Liver (tissue), 9 donors: Measurements from ENCODE around the gene TMEM184C. TPM values are rescaled to one million over a fixed set of nuclear protein-coding genes. Genes with fewer than 3 reads are reported as not detected.

Source experiments
- DNase-seq: peaks from one replicate; pipeline ENCODE4 v3.0.0-alpha.2; 2017; ENCODE audit warnings: low spot score
- H3K27ac ChIP-seq, 2 donors: one replicate each; pipeline ENCODE4 v1.7.0; 2013; ENCODE audit warnings: inconsistent platforms in 2 of 2, low read length in 2 of 2, control low read depth in 1 of 2, low read depth in 1 of 2, mild to moderate bottlenecking in 1 of 2
- H3K27me3 ChIP-seq, 4 donors: one replicate each; pipeline versions ENCODE4 v1.6.1 to v1.7.0; 2013; ENCODE audit warnings: low read length in 3 of 4, inconsistent platforms in 1 of 4, mild to moderate bottlenecking in 1 of 4, moderate library complexity in 1 of 4; ENCODE audit not compliant: control insufficient read depth in 4 of 4, insufficient read depth in 4 of 4
- H3K36me3 ChIP-seq, 4 donors: one replicate each; pipeline versions ENCODE4 v1.6.1 to v1.7.0; 2013; ENCODE audit warnings: low read length in 3 of 4, mild to moderate bottlenecking in 3 of 4, low read depth in 1 of 4, moderate library complexity in 1 of 4; ENCODE audit not compliant: control insufficient read depth in 4 of 4, insufficient read depth in 3 of 4
- H3K4me1 ChIP-seq, 4 donors: one replicate each; pipeline versions ENCODE4 v1.6.1 to v1.7.0; 2013; ENCODE audit warnings: low read length in 3 of 4, mild to moderate bottlenecking in 3 of 4, moderate library complexity in 1 of 4; ENCODE audit not compliant: control insufficient read depth in 4 of 4, insufficient read depth in 4 of 4
- H3K4me3 ChIP-seq, 3 donors: one replicate each; pipeline versions ENCODE4 v1.6.1 to v1.7.0; 2013; ENCODE audit warnings: low read length in 3 of 3, control low read depth in 1 of 3, low read depth in 1 of 3, mild to moderate bottlenecking in 1 of 3
- H3K9ac ChIP-seq, 2 donors: one replicate each; pipeline ENCODE4 v1.7.0; 2013; ENCODE audit warnings: low read length in 2 of 2, mild to moderate bottlenecking in 2 of 2, moderate library complexity in 2 of 2, control low read depth in 1 of 2, low read depth in 1 of 2
- H3K9me3 ChIP-seq, 4 donors: one replicate each; pipeline versions ENCODE4 v1.6.1 to v1.7.0; 2013; ENCODE audit warnings: low read length in 3 of 4; ENCODE audit not compliant: control insufficient read depth in 4 of 4
- EGR1 ChIP-seq, 2 donors: IDR thresholded peaks; 2 replicates each; pipeline ENCODE4 v1.6.1; 2016 to 2018; ENCODE audit warnings: antibody characterized with exemption in 2 of 2, low read depth in 2 of 2
- FOXA1 ChIP-seq: IDR thresholded peaks from 2 replicates; pipeline ENCODE4 v1.6.1; 2016; ENCODE audit warnings: antibody characterized with exemption
- GABPA ChIP-seq, 2 donors: IDR thresholded peaks in 1 of 2; conservative IDR thresholded peaks in 1 of 2; 2 replicates each; pipeline ENCODE4 v1.6.1; 2016; ENCODE audit warnings: antibody characterized with exemption in 2 of 2, mild to moderate bottlenecking in 1 of 2, moderate library complexity in 1 of 2
- HNF4A ChIP-seq, 2 donors: conservative IDR thresholded peaks; 2 replicates each; pipeline ENCODE4 v1.6.1; 2016; ENCODE audit warnings: antibody characterized with exemption in 2 of 2, mild to moderate bottlenecking in 2 of 2
- HNF4G ChIP-seq: IDR thresholded peaks from 2 replicates; pipeline ENCODE4 v1.6.1; 2016; ENCODE audit warnings: antibody characterized with exemption
- JUND ChIP-seq, 2 donors: IDR thresholded peaks; 2 replicates each; pipeline ENCODE4 v1.6.1; 2016; ENCODE audit warnings: antibody characterized with exemption in 2 of 2
- NR2F2 ChIP-seq: IDR thresholded peaks from 2 replicates; pipeline ENCODE4 v1.6.1; 2016; ENCODE audit warnings: antibody characterized with exemption
- RAD21 ChIP-seq, 2 donors: IDR thresholded peaks; 2 replicates each; pipeline ENCODE4 v1.6.1; 2016; ENCODE audit warnings: antibody characterized with exemption in 2 of 2, mild to moderate bottlenecking in 2 of 2
- RXRA ChIP-seq, 2 donors: IDR thresholded peaks; 2 replicates each; pipeline ENCODE4 v1.6.1; 2017 to 2018; ENCODE audit warnings: antibody characterized with exemption in 2 of 2, mild to moderate bottlenecking in 1 of 2
- TAF1 ChIP-seq: conservative IDR thresholded peaks from 2 replicates; pipeline ENCODE4 v1.6.1; 2016; ENCODE audit warnings: antibody characterized with exemption, mild to moderate bottlenecking
- YY1 ChIP-seq: IDR thresholded peaks from 2 replicates; pipeline ENCODE4 v1.6.1; 2016; ENCODE audit warnings: antibody characterized with exemption, mild to moderate bottlenecking
- WGBS: extraction: QIAGEN DNeasy Blood & Tissue Kit; methylation state at CpG from one replicate; pipeline ENCODE4 v1.1.7; 2013; 5-methylcytosine and 5-hydroxymethylcytosine counted together
- polyA plus RNA-seq, 2 donors: library from polyadenylated mRNA; stranded (reverse) in 1 of 2; unstranded in 1 of 2; fragments of 200-250 nt in 1 of 2; fragments of >200 nt in 1 of 2; fragmentation: Nextera tagmentation in 1 of 2; extraction: Ambion mirVana in 1 of 2; gene quantifications; one replicate each; pipeline versions ENCODE4 v1.2.1 to v1.2.3, GENCODE V29; 2013 to 2015
- total RNA-seq, 2 donors: library from RNA; depleted of rRNA; stranded (reverse); fragments of >200 nt; gene quantifications; one replicate each; pipeline ENCODE4 v1.2.3, GENCODE V29; 2014
- TF ChIP-seq, protein P1 (sequence below): IDR thresholded peaks from 2 replicates; pipeline ENCODE4 v1.6.1; 2016; ENCODE audit warnings: antibody characterized with exemption, mild to moderate bottlenecking
- TF ChIP-seq, protein P2 (sequence below): IDR thresholded peaks from 2 replicates; pipeline ENCODE4 v1.6.1; 2016; ENCODE audit warnings: antibody characterized with exemption
- TF ChIP-seq, protein P3 (sequence below): IDR thresholded peaks from 2 replicates; pipeline ENCODE4 v1.6.1; 2016; ENCODE audit warnings: antibody characterized with exemption
- TF ChIP-seq, protein P4 (sequence below): IDR thresholded peaks from 2 replicates; pipeline ENCODE4 v1.6.1; 2016; ENCODE audit warnings: antibody characterized with exemption
- donor health status: healthy.
- donor health status: healthy.
- donor health status: healthy.
- donor health status: healthy.
- donor health status: healthy.

The TMEM184C gene
- total and polyA plus RNA-seq, 4 donors: 9.1 to 31.4 (median 13.4) TPM

DNA sequence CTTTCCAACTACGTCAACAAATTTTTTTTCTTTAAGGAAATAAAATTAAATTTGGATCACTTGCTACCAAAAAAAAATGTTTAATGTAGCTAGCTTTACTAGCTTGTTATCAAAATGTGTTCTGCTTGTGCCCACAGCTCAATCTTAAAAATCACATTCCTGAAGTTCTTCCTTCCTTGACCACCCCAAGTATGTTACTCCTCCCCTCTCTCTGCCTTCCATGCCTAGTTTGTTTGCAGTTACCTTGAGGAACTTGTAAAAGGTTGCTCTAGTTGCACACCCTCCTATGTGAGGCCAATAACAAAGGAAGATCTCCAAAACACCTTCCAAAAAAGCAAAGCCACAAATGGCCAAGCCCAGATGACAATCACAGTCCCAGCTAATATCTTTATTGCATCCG is 19.6 kb upstream of the TMEM184C start:
- H3K27me3 ChIP-seq: no peaks in the 10 kb centered on the region
- no peak overlapping the region for H3K4me3 ChIP-seq
- no peak overlapping the region for H3K27ac ChIP-seq
- DNase-seq: no peak
- H3K9ac ChIP-seq: no peak overlapping the region
- no peaks in the 10 kb centered on the region for H3K36me3 ChIP-seq
- no peaks in the 10 kb centered on the region for H3K4me1 ChIP-seq
- WGBS: 84% methylated on average over 2 of the region's 2 CpGs
- TF ChIP-seq GABPA (IDR thresholded peaks at IDR 0.05 in 1 of 2, conservative IDR thresholded peaks at IDR 0.05 in 1 of 2) (no peak), EGR1 (IDR thresholded peaks at IDR 0.05; ENCODE audit: low read depth in 2 of 2) (no peak), HNF4G (no peak), RAD21 (IDR thresholded peaks at IDR 0.05) (no peak), HNF4A (conservative IDR thresholded peaks at IDR 0.05) (no peak), YY1 (no peak), FOXA1 (no peak)
- TF ChIP-seq, protein P1, sequence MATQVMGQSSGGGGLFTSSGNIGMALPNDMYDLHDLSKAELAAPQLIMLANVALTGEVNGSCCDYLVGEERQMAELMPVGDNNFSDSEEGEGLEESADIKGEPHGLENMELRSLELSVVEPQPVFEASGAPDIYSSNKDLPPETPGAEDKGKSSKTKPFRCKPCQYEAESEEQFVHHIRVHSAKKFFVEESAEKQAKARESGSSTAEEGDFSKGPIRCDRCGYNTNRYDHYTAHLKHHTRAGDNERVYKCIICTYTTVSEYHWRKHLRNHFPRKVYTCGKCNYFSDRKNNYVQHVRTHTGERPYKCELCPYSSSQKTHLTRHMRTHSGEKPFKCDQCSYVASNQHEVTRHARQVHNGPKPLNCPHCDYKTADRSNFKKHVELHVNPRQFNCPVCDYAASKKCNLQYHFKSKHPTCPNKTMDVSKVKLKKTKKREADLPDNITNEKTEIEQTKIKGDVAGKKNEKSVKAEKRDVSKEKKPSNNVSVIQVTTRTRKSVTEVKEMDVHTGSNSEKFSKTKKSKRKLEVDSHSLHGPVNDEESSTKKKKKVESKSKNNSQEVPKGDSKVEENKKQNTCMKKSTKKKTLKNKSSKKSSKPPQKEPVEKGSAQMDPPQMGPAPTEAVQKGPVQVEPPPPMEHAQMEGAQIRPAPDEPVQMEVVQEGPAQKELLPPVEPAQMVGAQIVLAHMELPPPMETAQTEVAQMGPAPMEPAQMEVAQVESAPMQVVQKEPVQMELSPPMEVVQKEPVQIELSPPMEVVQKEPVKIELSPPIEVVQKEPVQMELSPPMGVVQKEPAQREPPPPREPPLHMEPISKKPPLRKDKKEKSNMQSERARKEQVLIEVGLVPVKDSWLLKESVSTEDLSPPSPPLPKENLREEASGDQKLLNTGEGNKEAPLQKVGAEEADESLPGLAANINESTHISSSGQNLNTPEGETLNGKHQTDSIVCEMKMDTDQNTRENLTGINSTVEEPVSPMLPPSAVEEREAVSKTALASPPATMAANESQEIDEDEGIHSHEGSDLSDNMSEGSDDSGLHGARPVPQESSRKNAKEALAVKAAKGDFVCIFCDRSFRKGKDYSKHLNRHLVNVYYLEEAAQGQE: no peak
- TF ChIP-seq, protein P2, sequence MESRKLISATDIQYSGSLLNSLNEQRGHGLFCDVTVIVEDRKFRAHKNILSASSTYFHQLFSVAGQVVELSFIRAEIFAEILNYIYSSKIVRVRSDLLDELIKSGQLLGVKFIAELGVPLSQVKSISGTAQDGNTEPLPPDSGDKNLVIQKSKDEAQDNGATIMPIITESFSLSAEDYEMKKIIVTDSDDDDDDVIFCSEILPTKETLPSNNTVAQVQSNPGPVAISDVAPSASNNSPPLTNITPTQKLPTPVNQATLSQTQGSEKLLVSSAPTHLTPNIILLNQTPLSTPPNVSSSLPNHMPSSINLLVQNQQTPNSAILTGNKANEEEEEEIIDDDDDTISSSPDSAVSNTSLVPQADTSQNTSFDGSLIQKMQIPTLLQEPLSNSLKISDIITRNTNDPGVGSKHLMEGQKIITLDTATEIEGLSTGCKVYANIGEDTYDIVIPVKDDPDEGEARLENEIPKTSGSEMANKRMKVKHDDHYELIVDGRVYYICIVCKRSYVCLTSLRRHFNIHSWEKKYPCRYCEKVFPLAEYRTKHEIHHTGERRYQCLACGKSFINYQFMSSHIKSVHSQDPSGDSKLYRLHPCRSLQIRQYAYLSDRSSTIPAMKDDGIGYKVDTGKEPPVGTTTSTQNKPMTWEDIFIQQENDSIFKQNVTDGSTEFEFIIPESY: no peak
- H3K9me3 ChIP-seq: no peaks in the 10 kb centered on the region

DNA sequence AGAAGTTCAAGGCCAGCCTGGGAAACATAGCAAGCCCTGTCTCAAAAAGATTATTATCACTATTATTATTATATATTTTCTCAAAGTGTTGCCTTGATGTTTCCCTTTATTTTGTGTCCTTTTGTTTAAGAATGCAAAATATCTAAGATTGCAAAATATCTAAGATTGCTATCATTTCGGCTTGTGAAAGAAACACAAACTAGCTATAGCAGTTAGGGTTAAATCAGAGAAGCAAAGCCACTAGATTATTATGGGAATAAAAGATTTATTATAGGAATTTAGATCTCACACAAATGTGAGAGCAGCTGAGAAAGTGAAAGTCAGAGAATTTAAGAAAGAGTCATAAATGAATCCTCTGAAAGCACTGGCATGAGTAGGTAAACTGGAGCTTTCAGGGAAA is 18.0 kb upstream of the TMEM184C start:
- Histone ChIP-seq H3K27ac (no peak overlapping the region), H3K4me3 (no peak overlapping the region), H3K9me3 (no peaks in the 10 kb centered on the region), H3K4me1 (no peaks in the 10 kb centered on the region), H3K27me3 (no peaks in the 10 kb centered on the region), H3K9ac (no peak overlapping the region), H3K36me3 (no peaks in the 10 kb centered on the region)
- DNase-seq: no peak
- 87% methylated on average over 1 of the region's 1 CpG for WGBS
- TF ChIP-seq HNF4A (conservative IDR thresholded peaks at IDR 0.05): no peak
- no peak for TF ChIP-seq JUND (IDR thresholded peaks at IDR 0.05)
- TF ChIP-seq RXRA (IDR thresholded peaks at IDR 0.05): no peak
- TF ChIP-seq, protein P2: no peak
- TF ChIP-seq NR2F2: no peak
- TF ChIP-seq, protein P3, sequence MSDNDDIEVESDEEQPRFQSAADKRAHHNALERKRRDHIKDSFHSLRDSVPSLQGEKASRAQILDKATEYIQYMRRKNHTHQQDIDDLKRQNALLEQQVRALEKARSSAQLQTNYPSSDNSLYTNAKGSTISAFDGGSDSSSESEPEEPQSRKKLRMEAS: no peak
- no peak for TF ChIP-seq GABPA (IDR thresholded peaks at IDR 0.05 in 1 of 2, conservative IDR thresholded peaks at IDR 0.05 in 1 of 2)
- TF ChIP-seq, protein P4, sequence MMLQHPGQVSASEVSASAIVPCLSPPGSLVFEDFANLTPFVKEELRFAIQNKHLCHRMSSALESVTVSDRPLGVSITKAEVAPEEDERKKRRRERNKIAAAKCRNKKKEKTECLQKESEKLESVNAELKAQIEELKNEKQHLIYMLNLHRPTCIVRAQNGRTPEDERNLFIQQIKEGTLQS: no peak
- TF ChIP-seq EGR1 (IDR thresholded peaks at IDR 0.05; ENCODE audit: low read depth in 2 of 2): no peak
- no peak for TF ChIP-seq YY1
- no peak for TF ChIP-seq TAF1
